ENCODE data around the gene RPS6KA1. TPM values are rescaled to one million over a fixed set of nuclear protein-coding genes. Genes with fewer than 3 reads are reported as not detected.

RPS6KA1 gene
- total and polyA plus RNA-seq, 2 of the 4 experiments (the other 2 are of a cell fraction), result 3.6 to 6.3 TPM

DNA sequence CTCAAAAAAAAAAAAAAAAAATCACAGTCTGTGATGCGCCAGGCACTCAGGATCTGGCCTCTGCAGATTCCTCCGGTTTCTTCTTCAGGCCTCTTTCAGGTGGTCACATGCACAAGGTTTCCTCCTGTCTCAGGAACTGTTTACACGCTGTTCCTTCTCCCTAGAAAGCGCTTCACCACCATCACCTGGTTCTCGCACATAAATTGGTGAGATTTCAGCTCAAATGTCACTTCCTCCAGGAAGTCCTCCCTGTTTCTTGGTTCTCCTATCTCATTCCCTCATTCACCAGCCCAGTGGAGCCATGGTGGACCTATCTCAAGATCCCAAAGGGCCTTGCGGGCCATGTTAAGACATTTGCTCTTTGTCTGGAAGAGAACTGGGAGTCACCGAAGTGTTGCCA is 30.7 kb upstream of the RPS6KA1 start:
- Histone ChIP-seq H4K8ac (ENCODE audit: low read depth in 2 of 2, low read length in 2 of 2) (no peak overlapping the region), H2BK120ac (ENCODE audit: low read depth, low read length) (no peak overlapping the region), H4K20me1 (ENCODE audit: insufficient read depth, low read length) (peaks cover 4% of the 10 kb centered on the region; the same call in 1 of the 2 replicates), H3K9ac (ENCODE audit: low read depth, low read length) (no peak overlapping the region), H4K5ac (ENCODE audit: low read depth, low read length) (no peak overlapping the region), H3K4me1 (ENCODE audit: control insufficient read depth, insufficient read depth, low read length) (peaks cover 5% of the 10 kb centered on the region), H3K9me3 (ENCODE audit: control insufficient read depth, insufficient read depth, low read length) (no peaks in the 10 kb centered on the region), H3K27me3 (ENCODE audit: control insufficient read depth, insufficient read depth, low read length) (no peaks in the 10 kb centered on the region), H2BK20ac (ENCODE audit: low read depth, low read length) (no peak overlapping the region), H2AK5ac (ENCODE audit: low read depth, low read length) (no peak overlapping the region), H2BK15ac (ENCODE audit: low read depth, low read length) (no peak overlapping the region), H3K79me1 (ENCODE audit: low read depth in 1 of 2, low read length in 2 of 2) (peaks cover 5 to 12% of the 10 kb centered on the region in 2 experiments; a peak in 3 of 4 replicates), H2BK5ac (ENCODE audit: low read depth, low read length, poor library complexity, severe bottlenecking) (no peak overlapping the region), H3K23ac (ENCODE audit: low read depth, low read length) (no peak overlapping the region), H2AK9ac (replicated peaks; ENCODE audit: low read depth, low read length, poor library complexity) (peak overlapping the region; percentile 17), H3K18ac (ENCODE audit: low read depth, low read length) (no peak overlapping the region), H3K4me2 (ENCODE audit: low read depth, low read length) (no peak overlapping the region), H3K4ac (ENCODE audit: low read depth, low read length) (no peak overlapping the region), H3K9me1 (ENCODE audit: insufficient read depth, low read length) (peaks cover 4% of the 10 kb centered on the region; the same call in 1 of the 2 replicates), H3K14ac (replicated peaks; ENCODE audit: low read depth, low read length) (no peak overlapping the region), H3K27ac (ENCODE audit: insufficient read depth, low read length) (no peak overlapping the region), H3K4me3 (ENCODE audit: insufficient read depth, low read depth, low read length) (no peak overlapping the region), H3K56ac (ENCODE audit: extremely low read depth, insufficient read depth, low read length) (no peak overlapping the region), H2AFZ (replicated peaks; ENCODE audit: low read length, poor library complexity) (no peak overlapping the region), H4K91ac (ENCODE audit: insufficient read depth, low read depth, low read length) (no peak overlapping the region), H3K36me3 (ENCODE audit: control insufficient read depth, insufficient read depth, low read length) (no peaks in the 10 kb centered on the region)
- 94% methylated on average over 4 of the region's 7 CpGs; no CpG with 5 or more reads in 1 of the 2 experiments for WGBS, 2 experiments (ENCODE audit: extremely low coverage in 2 of 2, insufficient read length in 1 of 2)
- ChIA-PET POLR2A (ENCODE audit: unreplicated experiment) (no interaction called here), CTCF (interaction anchor here (1.1 to 2.2 kb wide), 2 partner anchors 18 to 39 kb away, joined by 3 to 10 read pairs; no protein-coding TSS in a partner anchor)
- TF ChIP-seq NFE2L2 (IDR thresholded peaks at IDR 0.05; ENCODE audit: low read depth, low read length), result no peak
- TF ChIP-seq POLR2A (IDR thresholded peaks at IDR 0.05; ENCODE audit: low read depth, low read length), result no peak
- TF ChIP-seq RFX5 (IDR thresholded peaks at IDR 0.05; ENCODE audit: low read depth, low read length), result no peak
- TF ChIP-seq CEBPB (IDR thresholded peaks at IDR 0.05; ENCODE audit: low read depth, low read length), result no peak
- no peak for TF ChIP-seq CHD1 (IDR thresholded peaks at IDR 0.05; ENCODE audit: low read depth, low read length)
- TF ChIP-seq BHLHE40 (IDR thresholded peaks at IDR 0.05; ENCODE audit: low read depth, low read length), result no peak
- TF ChIP-seq MAZ (IDR thresholded peaks at IDR 0.05; ENCODE audit: borderline replicate concordance, low read depth, low read length), result no peak
- TF ChIP-seq FOS (IDR thresholded peaks at IDR 0.05; ENCODE audit: low read depth, low read length), result no peak
- no peak for TF ChIP-seq CTCF (conservative IDR thresholded peaks at IDR 0.05; ENCODE audit: low read depth, low read length)
- no peak for TF ChIP-seq RCOR1 (IDR thresholded peaks at IDR 0.05; ENCODE audit: insufficient replicate concordance, low read length)
- TF ChIP-seq, protein P1, sequence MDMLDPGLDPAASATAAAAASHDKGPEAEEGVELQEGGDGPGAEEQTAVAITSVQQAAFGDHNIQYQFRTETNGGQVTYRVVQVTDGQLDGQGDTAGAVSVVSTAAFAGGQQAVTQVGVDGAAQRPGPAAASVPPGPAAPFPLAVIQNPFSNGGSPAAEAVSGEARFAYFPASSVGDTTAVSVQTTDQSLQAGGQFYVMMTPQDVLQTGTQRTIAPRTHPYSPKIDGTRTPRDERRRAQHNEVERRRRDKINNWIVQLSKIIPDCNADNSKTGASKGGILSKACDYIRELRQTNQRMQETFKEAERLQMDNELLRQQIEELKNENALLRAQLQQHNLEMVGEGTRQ (IDR thresholded peaks at IDR 0.05; ENCODE audit: low read depth, low read length), result no peak
- dilution Hi-C loops (cut with HindIII; ENCODE audit: low sequenced_read_pairs, unreplicated experiment), result no loop called here
- no peak for DNase-seq
- in situ Hi-C loops (cut with MboI; ENCODE audit: low sequenced_read_pairs), result no loop called here
- ATAC-seq (ENCODE audit: low read depth), result no peak
- BruUV-seq (replicated peaks), result no TSS peak
- intact Hi-C loops (cut with micrococcal nuclease), result no loop called here
